Neural crest cell (in vitro differentiated cells): ENCODE measurements around the gene TMEM50B. TPM values are rescaled to one million over a fixed set of nuclear protein-coding genes. Genes with fewer than 3 reads are reported as not detected.

Experiments
- DNase-seq: peaks from one replicate; pipeline ENCODE4 v3.0.0; 2021; ENCODE audit warnings: low read depth, mixed read lengths, low spot score
- H3K27ac Mint-ChIP-seq: one replicate; pipeline ENCODE4 v1.8.0; 2021; ENCODE audit warnings: mild to moderate bottlenecking, mixed read lengths; ENCODE audit not compliant: unreplicated experiment
- H3K27me3 Mint-ChIP-seq: 2 replicates; pipeline ENCODE4 v1.8.0; 2021; ENCODE audit warnings: low read depth, mild to moderate bottlenecking, mixed read lengths
- H3K36me3 Mint-ChIP-seq: 2 replicates; pipeline ENCODE4 v1.8.0; 2021; ENCODE audit warnings: low read depth, mild to moderate bottlenecking, mixed read lengths
- H3K4me1 Mint-ChIP-seq: 2 replicates; pipeline ENCODE4 v1.8.0; 2021; ENCODE audit warnings: mixed read lengths
- H3K4me3 Mint-ChIP-seq: one replicate; pipeline ENCODE4 v1.8.0; 2021; ENCODE audit warnings: mild to moderate bottlenecking, mixed read lengths
- H3K9me3 Mint-ChIP-seq: 2 replicates; pipeline ENCODE4 v1.8.0; 2021; ENCODE audit warnings: mixed read lengths
- total RNA-seq: library from RNA; stranded (reverse); gene quantifications from 2 replicates; pipeline ENCODE4 v1.2.1, GENCODE V29; 2021
- TF ChIP-seq, protein P1 (sequence below): fragments of 200-600 bp; sonication (generic); conservative IDR thresholded peaks from 2 replicates; pipeline ENCODE4 v1.5.0; 2021; ENCODE audit warnings: antibody characterized with exemption, mild to moderate bottlenecking

The TMEM50B gene
- total RNA-seq, 1 donor from 2014 or later: 23.2 TPM

- peaks cover 9% of the 10 kb centered on the region for H3K4me1 Mint-ChIP-seq
- H3K4me3 Mint-ChIP-seq: no peak overlapping the region
- no peak for DNase-seq
- peaks cover 18% of the 10 kb centered on the region for H3K36me3 Mint-ChIP-seq
- peak overlapping the region; percentile 15 for H3K27ac Mint-ChIP-seq
- TF ChIP-seq, protein P1, sequence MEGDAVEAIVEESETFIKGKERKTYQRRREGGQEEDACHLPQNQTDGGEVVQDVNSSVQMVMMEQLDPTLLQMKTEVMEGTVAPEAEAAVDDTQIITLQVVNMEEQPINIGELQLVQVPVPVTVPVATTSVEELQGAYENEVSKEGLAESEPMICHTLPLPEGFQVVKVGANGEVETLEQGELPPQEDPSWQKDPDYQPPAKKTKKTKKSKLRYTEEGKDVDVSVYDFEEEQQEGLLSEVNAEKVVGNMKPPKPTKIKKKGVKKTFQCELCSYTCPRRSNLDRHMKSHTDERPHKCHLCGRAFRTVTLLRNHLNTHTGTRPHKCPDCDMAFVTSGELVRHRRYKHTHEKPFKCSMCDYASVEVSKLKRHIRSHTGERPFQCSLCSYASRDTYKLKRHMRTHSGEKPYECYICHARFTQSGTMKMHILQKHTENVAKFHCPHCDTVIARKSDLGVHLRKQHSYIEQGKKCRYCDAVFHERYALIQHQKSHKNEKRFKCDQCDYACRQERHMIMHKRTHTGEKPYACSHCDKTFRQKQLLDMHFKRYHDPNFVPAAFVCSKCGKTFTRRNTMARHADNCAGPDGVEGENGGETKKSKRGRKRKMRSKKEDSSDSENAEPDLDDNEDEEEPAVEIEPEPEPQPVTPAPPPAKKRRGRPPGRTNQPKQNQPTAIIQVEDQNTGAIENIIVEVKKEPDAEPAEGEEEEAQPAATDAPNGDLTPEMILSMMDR: no peak
- no peaks in the 10 kb centered on the region for H3K9me3 Mint-ChIP-seq
- H3K27me3 Mint-ChIP-seq: no peaks in the 10 kb centered on the region
Observed at GRCh38 chr21:33433425-33434114, 46.2 kb downstream of the TMEM50B start.

DNA sequence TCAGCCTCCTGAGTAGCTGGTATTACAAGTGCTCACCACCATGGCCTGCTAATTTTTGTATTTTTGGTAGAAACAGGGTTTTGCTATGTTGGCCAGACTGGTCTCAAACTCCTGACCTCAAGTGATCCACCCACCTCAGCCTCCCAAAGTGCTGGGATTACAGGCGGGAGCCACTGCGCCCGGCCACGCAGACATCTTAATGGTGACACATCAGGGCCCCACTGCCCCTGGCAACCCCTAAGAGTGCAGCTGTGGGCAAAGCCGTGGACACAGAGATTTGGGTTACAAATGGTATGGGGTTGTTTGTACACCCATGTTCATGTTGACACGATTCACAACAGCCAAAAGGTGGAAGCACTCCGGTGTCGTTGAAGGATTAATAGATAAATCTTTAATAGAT is 46.8 kb downstream of the TMEM50B start:
- Mint-ChIP-seq H3K27me3 (no peaks in the 10 kb centered on the region), H3K9me3 (no peaks in the 10 kb centered on the region), H3K4me1 (peaks cover 9% of the 10 kb centered on the region), H3K4me3 (no peak overlapping the region), H3K36me3 (peaks cover 18% of the 10 kb centered on the region), H3K27ac (no peak overlapping the region)
- no peak for DNase-seq
- TF ChIP-seq, protein P1: no peak

DNA sequence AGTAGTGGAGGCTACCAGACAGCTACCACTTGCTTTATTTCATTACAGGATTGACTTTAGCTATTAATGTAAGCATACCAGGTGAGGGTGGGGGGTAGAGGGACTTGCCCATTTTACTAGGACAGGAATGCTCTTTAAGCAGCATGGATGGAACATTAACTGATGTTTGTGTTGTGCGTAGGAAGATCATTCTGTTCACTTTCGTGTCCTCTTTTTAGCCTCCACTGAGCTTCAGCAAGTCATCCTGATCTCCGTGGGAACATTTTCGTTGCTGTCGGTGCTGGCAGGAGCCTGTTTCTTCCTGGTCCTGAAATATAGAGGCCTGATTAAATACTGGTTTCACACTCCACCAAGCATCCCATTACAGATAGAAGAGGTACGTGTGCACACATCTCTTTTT is 47.3 kb downstream of the TMEM50B start:
- Mint-ChIP-seq H3K4me1 (peaks cover 9% of the 10 kb centered on the region), H3K4me3 (no peak overlapping the region), H3K27me3 (no peaks in the 10 kb centered on the region), H3K27ac (no peak overlapping the region), H3K36me3 (peaks cover 18% of the 10 kb centered on the region), H3K9me3 (no peaks in the 10 kb centered on the region)
- TF ChIP-seq, protein P1: no peak
- no peak for DNase-seq

DNA sequence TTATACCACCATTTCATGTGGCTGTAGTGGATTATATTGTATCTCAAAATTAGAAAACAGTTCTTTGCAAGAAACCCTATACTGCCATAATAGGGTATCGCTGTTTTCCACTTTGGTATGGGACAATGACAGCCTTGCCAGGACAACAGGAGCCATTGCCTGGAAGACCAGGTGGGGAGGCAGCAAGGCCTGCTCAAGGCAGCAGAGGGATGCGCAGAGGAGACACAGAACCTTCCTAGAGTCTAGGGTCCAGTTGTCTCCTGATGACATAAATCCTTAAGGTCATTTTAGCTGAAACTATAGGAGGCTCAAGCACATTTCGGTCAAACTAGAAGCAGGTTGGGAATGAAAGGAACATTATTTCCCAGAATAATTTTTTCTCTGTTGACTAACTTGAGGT is 48.9 kb downstream of the TMEM50B start:
- TF ChIP-seq, protein P1: no peak
- no peak overlapping the region for H3K4me3 Mint-ChIP-seq
- peaks cover 22% of the 10 kb centered on the region for H3K36me3 Mint-ChIP-seq
- H3K27me3 Mint-ChIP-seq: no peaks in the 10 kb centered on the region
- DNase-seq: no peak
- no peaks in the 10 kb centered on the region for H3K9me3 Mint-ChIP-seq
- no peak overlapping the region for H3K27ac Mint-ChIP-seq
- peaks cover 9% of the 10 kb centered on the region for H3K4me1 Mint-ChIP-seq

- Mint-ChIP-seq H3K4me1 (no peaks in the 10 kb centered on the region), H3K27me3 (no peaks in the 10 kb centered on the region), H3K27ac (no peak overlapping the region), H3K36me3 (peaks cover 17% of the 10 kb centered on the region), H3K4me3 (no peak overlapping the region), H3K9me3 (no peaks in the 10 kb centered on the region)
- TF ChIP-seq, protein P1: no peak
- DNase-seq: no peak
Observed at GRCh38 chr21:33428669-33429068, 51.1 kb downstream of the TMEM50B start.
